Transverse colon (tissue), 4 donors: ENCODE results near the gene PUM2. TPM values are rescaled to one million over a fixed set of nuclear protein-coding genes. Genes with fewer than 3 reads are reported as not detected.

Source experiments
- DNase-seq: peaks from one replicate; pipeline ENCODE4 v3.0.0-alpha.2; 2019
- H3K27ac ChIP-seq, 4 donors: fragments of 200-600 bp; sonication (generic); 2 replicates each; pipeline ENCODE4 v1.5.1; 2016 to 2018; ENCODE audit warnings: inconsistent platforms in 4 of 4
- H3K27me3 ChIP-seq: fragments of 200-600 bp; sonication (generic); 2 replicates; pipeline ENCODE4 v1.5.1; 2017; ENCODE audit warnings: inconsistent platforms
- H3K36me3 ChIP-seq, 4 donors: fragments of 200-600 bp; sonication (generic); 2 replicates each; pipeline ENCODE4 v1.5.1; 2017 to 2019; ENCODE audit warnings: inconsistent platforms in 4 of 4
- H3K4me1 ChIP-seq, 4 donors: fragments of 200-600 bp; sonication (generic); 2 replicates each; pipeline ENCODE4 v1.5.1; 2017 to 2020; ENCODE audit warnings: inconsistent platforms in 4 of 4
- H3K4me3 ChIP-seq, 4 donors: fragments of 200-600 bp; sonication (generic); 1 replicate in 1 of 4; 2 replicates in 3 of 4; pipeline versions ENCODE4 v1.5.1 to v1.6.1; 2017 to 2019; ENCODE audit warnings: inconsistent platforms in 4 of 4
- H3K9me3 ChIP-seq, 2 donors: fragments of 200-600 bp; sonication (generic); 2 replicates each; pipeline ENCODE4 v1.5.1; 2017 to 2019; ENCODE audit warnings: inconsistent platforms in 2 of 2
- CTCF ChIP-seq, 5 experiments: fragments of 200-600 bp in 3 of 5; fragments of 450-650 bp in 2 of 5; sonication (generic) in 3 of 5; IDR thresholded peaks; 1 replicate in 2 of 5; 2 replicates in 3 of 5; pipeline ENCODE4 v1.5.1; 2016 to 2017; ENCODE audit warnings: antibody characterized with exemption in 5 of 5, inconsistent platforms in 3 of 5, mild to moderate bottlenecking in 2 of 5, moderate library complexity in 1 of 5
- EP300 ChIP-seq: sonication (generic); formaldehyde crosslinking; IDR thresholded peaks from one replicate; pipeline ENCODE4 v1.6.1; 2017; ENCODE audit warnings: antibody characterized with exemption, low read depth
- POLR2A ChIP-seq: fragments of 450-650 bp; IDR thresholded peaks from one replicate; pipeline ENCODE4 v1.6.1; 2016; ENCODE audit warnings: antibody characterized with exemption, mild to moderate bottlenecking, moderate library complexity
- POLR2AphosphoS5 ChIP-seq, 3 donors: sonication (generic); formaldehyde crosslinking; IDR thresholded peaks; one replicate each; pipeline ENCODE4 v1.6.1; 2016; ENCODE audit warnings: antibody characterized with exemption in 3 of 3
- WGBS, 2 donors: methylation state at CpG; one replicate each; pipeline ENCODE4 v1.1.5; 2018; ENCODE audit warnings: low coverage in 1 of 2; 5-methylcytosine and 5-hydroxymethylcytosine counted together
- in situ Hi-C, 4 donors: fragments of 200-750 bp; cut with MboI; loops; one replicate each; pipeline versions ENCODE4 v1.15.0 to v1.15.1; 2017; ENCODE audit warnings: low sequenced_read_pairs in 3 of 4, low pct_ligation_motif_present in 1 of 4, low pct_unique_long_range_greater_than_20kb in 1 of 4
- intact Hi-C: fragments of 100-400 bp; cut with DNase I; formaldehyde crosslinking; loops from one replicate; pipeline ENCODE4 v1.15.1; 2023; ENCODE audit warnings: low total_unique reads
- total RNA-seq, 4 donors: library from RNA; depleted of rRNA; stranded (reverse); fragments of >200 nt; gene quantifications; one replicate each; pipeline ENCODE4 v1.1.0, GENCODE V29; 2016

PUM2 gene
- total RNA-seq: 10 to 100 TPM; 62.5 to 92.7 (median 70.5) TPM

- peak; percentile 90 for TF ChIP-seq POLR2A
- TF ChIP-seq CTCF (IDR thresholded peaks at IDR 0.05): peak in 1 of 5 experiments; percentile 21
- TF ChIP-seq EP300: no peak
- peak; percentile 79 to 96 (median 94) for TF ChIP-seq POLR2AphosphoS5 (IDR thresholded peaks at IDR 0.05)
- peaks cover 30 to 60% (median 41%) of the 10 kb centered on the region in 4 donors for H3K4me1 ChIP-seq
- in situ Hi-C loops (no loop called here), intact Hi-C loops (no loop called here)
- H3K9me3 ChIP-seq: no peaks in the 10 kb centered on the region
- H3K27ac ChIP-seq: peak within 1 kb of the TSS; percentile 94 to 97 (median 95)
- DNase-seq: peak; percentile 96
- peak within 1 kb of the TSS; percentile 83 to 92 (median 90) for H3K4me3 ChIP-seq
- 2% methylated on average over 22 of the region's 70 CpGs; no CpG with 5 or more reads in 1 of the 2 donors for WGBS, 2 donors
- no peaks in the 10 kb centered on the region for H3K36me3 ChIP-seq
- no peaks in the 10 kb centered on the region for H3K27me3 ChIP-seq
Measured at GRCh38 chr2:20350753-20351554, at the start of gene PUM2. TSS of gene PUM2 (minus strand) at chr2:20350844. CDS start at chr2:20327360, 23,484 bp downstream.

GRCh38 chr2:20400306-20400705 lies 49.7 kb upstream of the PUM2 start:
- DNase-seq: no peak

GRCh38 chr2:20398956-20399567 lies 48.4 kb upstream of the PUM2 start:
- DNase-seq: no peak
- in situ Hi-C loops: loop anchor here in 1 of 4 donors (10.0 to 25.0 kb wide), 2 partner anchors 246 to 563 kb away; no protein-coding TSS in a partner anchor
- no peaks in the 10 kb centered on the region for H3K9me3 ChIP-seq
- no peak overlapping the region for H3K4me3 ChIP-seq
- H3K27ac ChIP-seq: no peak overlapping the region
- TF ChIP-seq POLR2AphosphoS5 (IDR thresholded peaks at IDR 0.05) (no peak), EP300 (no peak), POLR2A (no peak), CTCF (IDR thresholded peaks at IDR 0.05) (no peak)
- no peaks in the 10 kb centered on the region for H3K27me3 ChIP-seq
- WGBS, 2 donors: 72 to 75% methylated on average over 6 to 7 of the region's 7 CpGs
- H3K4me1 ChIP-seq: no peaks in the 10 kb centered on the region
- intact Hi-C loops: no loop called here
- H3K36me3 ChIP-seq: no peaks in the 10 kb centered on the region

More at GRCh38 chr2:20400306-20400705, 49.7 kb upstream of the PUM2 start:
- in situ Hi-C loops (loop anchor here in 1 of 4 donors (10.0 kb wide), 1 partner anchor 234 kb away; no protein-coding TSS in a partner anchor), intact Hi-C loops (no loop called here)
- Histone ChIP-seq H3K27me3 (no peaks in the 10 kb centered on the region), H3K4me1 (no peaks in the 10 kb centered on the region), H3K36me3 (no peaks in the 10 kb centered on the region), H3K4me3 (no peak overlapping the region), H3K27ac (no peak overlapping the region), H3K9me3 (no peaks in the 10 kb centered on the region)
- TF ChIP-seq CTCF (IDR thresholded peaks at IDR 0.05): no peak
- TF ChIP-seq POLR2AphosphoS5 (IDR thresholded peaks at IDR 0.05): no peak
- TF ChIP-seq POLR2A: no peak
- no peak for TF ChIP-seq EP300
- WGBS, 2 donors: 100% methylated on average over 1 of the region's 1 CpG; no CpG with 5 or more reads in 1 of the 2 donors

GRCh38 chr2:20397811-20398447 lies 47.3 kb upstream of the PUM2 start:
- H3K27ac ChIP-seq: no peak overlapping the region
- intact Hi-C loops: no loop called here
- WGBS, 2 donors: 88 to 100% methylated on average over 2 to 5 of the region's 5 CpGs

More at GRCh38 chr2:20397811-20398447, 47.3 kb upstream of the PUM2 start:
- Histone ChIP-seq H3K4me1 (no peaks in the 10 kb centered on the region), H3K27me3 (no peaks in the 10 kb centered on the region), H3K36me3 (no peaks in the 10 kb centered on the region), H3K9me3 (no peaks in the 10 kb centered on the region), H3K4me3 (no peak overlapping the region)
- in situ Hi-C loops: loop anchor here in 1 of 4 donors (10.0 to 25.0 kb wide), 2 partner anchors 247 to 564 kb away; no protein-coding TSS in a partner anchor
- TF ChIP-seq POLR2AphosphoS5 (IDR thresholded peaks at IDR 0.05) (no peak), POLR2A (no peak), CTCF (IDR thresholded peaks at IDR 0.05) (no peak), EP300 (no peak)
- no peak for DNase-seq
